ENCODE results near the gene TMEM245. TPM values are rescaled to one million over a fixed set of nuclear protein-coding genes. Genes with fewer than 3 reads are reported as not detected.

TMEM245 gene
- total and polyA plus RNA-seq, 2 of the 13 experiments (the other 11 are each of a cell fraction or from before 2014, with no cell fraction given), result 53.5 to 55.4 TPM

GRCh38 chr9:109036744-109037680 is 82.7 kb downstream of the TMEM245 start (continued):
- TF ChIP-seq ZNF639 (CRISPR knock-in tag; conservative IDR thresholded peaks at IDR 0.05), result 0 out of 2 replicates have a peak, but pooled peaks have one; percentile 14
- TF ChIP-seq RXRA (CRISPR knock-in tag; IDR thresholded peaks at IDR 0.05), result peak; percentile 55; the same call in 1 of the 2 replicates
- TF ChIP-seq FOXA3 (CRISPR knock-in tag; IDR thresholded peaks at IDR 0.05), result peak; percentile 43
- 0 out of 2 replicates have a peak, but pooled peaks have one; percentile 20 for TF ChIP-seq PHF21A (CRISPR knock-in tag; IDR thresholded peaks at IDR 0.05)
- TF ChIP-seq THRA (CRISPR knock-in tag; IDR thresholded peaks at IDR 0.05; ENCODE audit: borderline replicate concordance), result 0 out of 2 replicates have a peak, but pooled peaks have one; percentile 14
- TF ChIP-seq ZBTB33 (CRISPR knock-in tag; IDR thresholded peaks at IDR 0.05), result peak; percentile 77
- peak; percentile 57; the same call in 1 of the 2 replicates for TF ChIP-seq NCOR1 (IDR thresholded peaks at IDR 0.05; ENCODE audit: borderline replicate concordance, low read length)
- no peak for TF ChIP-seq ZBTB43 (CRISPR knock-in tag; conservative IDR thresholded peaks at IDR 0.05)
- peak; percentile 73 for TF ChIP-seq GATAD2A (CRISPR knock-in tag; IDR thresholded peaks at IDR 0.05)
- TF ChIP-seq TEAD3 (CRISPR knock-in tag; optimal IDR thresholded peaks at IDR 0.05; ENCODE audit: borderline replicate concordance), result peak; percentile 45
- TF ChIP-seq MIER2 (CRISPR knock-in tag; IDR thresholded peaks at IDR 0.05), result 0 out of 2 replicates have a peak, but pooled peaks have one; percentile 15
- TF ChIP-seq HMG20A (CRISPR knock-in tag; IDR thresholded peaks at IDR 0.05; ENCODE audit: borderline replicate concordance), result peak; percentile 79; the same call in 1 of the 2 replicates
- peak; percentile 76 for TF ChIP-seq RXRB (CRISPR knock-in tag; IDR thresholded peaks at IDR 0.05; ENCODE audit: borderline replicate concordance)
- peak; percentile 55 for TF ChIP-seq NR2F6 (IDR thresholded peaks at IDR 0.05)
- TF ChIP-seq NR2F6 (CRISPR knock-in tag; IDR thresholded peaks at IDR 0.05), result peak; percentile 51
- TF ChIP-seq ARID5B (CRISPR knock-in tag; IDR thresholded peaks at IDR 0.05), result peak; percentile 77
- TF ChIP-seq SAP130 (CRISPR knock-in tag; IDR thresholded peaks at IDR 0.05; ENCODE audit: low read depth), result 0 out of 2 replicates have a peak, but pooled peaks have one; percentile 14
- TF ChIP-seq NFE2L1 (CRISPR knock-in tag; IDR thresholded peaks at IDR 0.05; ENCODE audit: borderline replicate concordance), result no peak

Measured in HepG2 (cell line).